Smooth muscle cell (in vitro differentiated cells): ENCODE measurements around the gene SLC25A28. TPM values are rescaled to one million over a fixed set of nuclear protein-coding genes. Genes with fewer than 3 reads are reported as not detected.
A peak's percentile ranks its signal among the peaks of the same experiment; 100 is the strongest.
"Not testable (repeated sequence)": the region's sequence is repeated elsewhere in the genome, so short reads cannot be mapped to it uniquely, and the experiment has no call there.

Experiments
- DNase-seq: peaks from one replicate; lab custom pipeline; 2025; ENCODE audit not compliant: unreplicated experiment; lab: John Stamatoyannopoulos, UW
- H2AFZ ChIP-seq: fragments of 200-600 bp; sonication (generic); 2 replicates; pipeline ENCODE4 v1.6.0; 2016; ENCODE audit warnings: antibody characterized with exemption, low read depth, mild to moderate bottlenecking
- H3F3A ChIP-seq: fragments of 200-600 bp; sonication (generic); 2 replicates; pipeline ENCODE4 v1.6.0; 2017; ENCODE audit warnings: antibody characterized with exemption, low read depth
- H3K27ac ChIP-seq: fragments of 200-600 bp; sonication (generic); 2 replicates; pipeline ENCODE4 v1.5.1; 2016; ENCODE audit warnings: low read depth, mild to moderate bottlenecking
- H3K27me3 ChIP-seq: fragments of 200-600 bp; sonication (generic); 2 replicates; pipeline ENCODE4 v1.6.1; 2016; ENCODE audit warnings: low read depth, mild to moderate bottlenecking
- H3K36me3 ChIP-seq: fragments of 200-600 bp; sonication (generic); 2 replicates; pipeline ENCODE4 v1.5.1; 2016; ENCODE audit warnings: low read depth
- H3K4me1 ChIP-seq: fragments of 200-600 bp; sonication (generic); 2 replicates; pipeline ENCODE4 v1.5.1; 2016; ENCODE audit warnings: low read depth
- H3K4me2 ChIP-seq: fragments of 200-600 bp; sonication (generic); 2 replicates; pipeline ENCODE4 v1.6.0; 2016; ENCODE audit warnings: mild to moderate bottlenecking
- H3K4me3 ChIP-seq: fragments of 200-600 bp; sonication (generic); 2 replicates; pipeline ENCODE4 v1.5.1; 2016; ENCODE audit warnings: mild to moderate bottlenecking
- H3K79me2 ChIP-seq: fragments of 200-600 bp; sonication (generic); 2 replicates; pipeline ENCODE4 v1.6.0; 2016; ENCODE audit warnings: low read depth, mild to moderate bottlenecking
- H3K9ac ChIP-seq: fragments of 200-600 bp; sonication (generic); 2 replicates; pipeline ENCODE4 v1.6.0; 2016; ENCODE audit warnings: low read depth
- H3K9me3 ChIP-seq: fragments of 200-600 bp; sonication (generic); replicated peaks from 2 replicates; pipeline ENCODE4 v1.5.1; 2016; ENCODE audit warnings: low read depth
- H4K20me1 ChIP-seq: fragments of 200-600 bp; sonication (generic); 2 replicates; pipeline ENCODE4 v1.6.0; 2016; ENCODE audit warnings: low read depth
- WGBS: methylation state at CpG from one replicate; pipeline ENCODE4 v1.1.7; 2016; ENCODE audit warnings: low lambda C conversion rate; 5-methylcytosine and 5-hydroxymethylcytosine counted together
- polyA plus RNA-seq: library from polyadenylated mRNA; unstranded; fragments of >200 nt; fragmentation: Nextera tagmentation; extraction: Ambion mirVana; gene quantifications from 2 replicates; pipeline ENCODE4 v1.2.1, GENCODE V29; 2016
- total RNA-seq: library from RNA; depleted of rRNA; stranded (reverse); fragments of >200 nt; gene quantifications from 2 replicates; pipeline ENCODE4 v1.2.3, GENCODE V29; 2014
- TF ChIP-seq, protein P1 (sequence below): fragments of 200-600 bp; sonication (generic); IDR thresholded peaks from 2 replicates; pipeline ENCODE4 v1.5.1; 2017; ENCODE audit warnings: borderline replicate concordance, mild to moderate bottlenecking, antibody characterized with exemption; ENCODE audit not compliant: insufficient read depth, poor library complexity, severe bottlenecking

Gene SLC25A28
- total and polyA plus RNA-seq, 2 experiments from 2014 or later, result 35.0 to 43.3 TPM

DNA sequence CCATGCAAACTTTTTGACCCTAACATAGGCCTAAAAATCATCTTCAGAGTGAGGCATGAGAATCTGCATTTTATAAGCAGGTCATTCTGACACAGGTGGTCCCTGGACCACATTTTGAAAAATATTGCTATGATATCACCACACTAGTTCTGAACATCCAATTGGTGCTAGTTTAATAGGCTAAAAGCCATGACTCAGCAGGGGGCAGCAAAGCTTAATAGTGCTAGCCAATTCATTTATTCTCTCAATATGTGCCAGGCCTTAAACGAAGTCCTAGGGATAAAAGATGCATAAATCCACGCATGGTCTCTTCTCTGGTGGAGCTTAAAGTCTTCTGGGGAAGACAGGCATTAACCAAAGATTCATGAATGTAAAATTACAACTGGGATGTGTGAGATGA, 10.2 kb upstream of the SLC25A28 start:
- no peak overlapping the region for H3K27ac ChIP-seq
- H3K4me2 ChIP-seq, result no peak overlapping the region
- H4K20me1 ChIP-seq, result no peaks in the 10 kb centered on the region
- H3K27me3 ChIP-seq, result peaks cover 3% of the 10 kb centered on the region
- H3K79me2 ChIP-seq, result no peaks in the 10 kb centered on the region
- no peak overlapping the region for H3K4me3 ChIP-seq
- WGBS, result 60% methylated on average over 2 of the region's 2 CpGs
- H3K9ac ChIP-seq, result no peak overlapping the region
- no peaks in the 10 kb centered on the region for H3F3A ChIP-seq
- TF ChIP-seq, protein P1, sequence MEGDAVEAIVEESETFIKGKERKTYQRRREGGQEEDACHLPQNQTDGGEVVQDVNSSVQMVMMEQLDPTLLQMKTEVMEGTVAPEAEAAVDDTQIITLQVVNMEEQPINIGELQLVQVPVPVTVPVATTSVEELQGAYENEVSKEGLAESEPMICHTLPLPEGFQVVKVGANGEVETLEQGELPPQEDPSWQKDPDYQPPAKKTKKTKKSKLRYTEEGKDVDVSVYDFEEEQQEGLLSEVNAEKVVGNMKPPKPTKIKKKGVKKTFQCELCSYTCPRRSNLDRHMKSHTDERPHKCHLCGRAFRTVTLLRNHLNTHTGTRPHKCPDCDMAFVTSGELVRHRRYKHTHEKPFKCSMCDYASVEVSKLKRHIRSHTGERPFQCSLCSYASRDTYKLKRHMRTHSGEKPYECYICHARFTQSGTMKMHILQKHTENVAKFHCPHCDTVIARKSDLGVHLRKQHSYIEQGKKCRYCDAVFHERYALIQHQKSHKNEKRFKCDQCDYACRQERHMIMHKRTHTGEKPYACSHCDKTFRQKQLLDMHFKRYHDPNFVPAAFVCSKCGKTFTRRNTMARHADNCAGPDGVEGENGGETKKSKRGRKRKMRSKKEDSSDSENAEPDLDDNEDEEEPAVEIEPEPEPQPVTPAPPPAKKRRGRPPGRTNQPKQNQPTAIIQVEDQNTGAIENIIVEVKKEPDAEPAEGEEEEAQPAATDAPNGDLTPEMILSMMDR, result peak; percentile 27
- no peak overlapping the region for H2AFZ ChIP-seq
- DNase-seq, result no peak
- H3K4me1 ChIP-seq, result no peaks in the 10 kb centered on the region
- H3K36me3 ChIP-seq, result no peaks in the 10 kb centered on the region
- H3K9me3 ChIP-seq, result no peaks in the 10 kb centered on the region

DNA sequence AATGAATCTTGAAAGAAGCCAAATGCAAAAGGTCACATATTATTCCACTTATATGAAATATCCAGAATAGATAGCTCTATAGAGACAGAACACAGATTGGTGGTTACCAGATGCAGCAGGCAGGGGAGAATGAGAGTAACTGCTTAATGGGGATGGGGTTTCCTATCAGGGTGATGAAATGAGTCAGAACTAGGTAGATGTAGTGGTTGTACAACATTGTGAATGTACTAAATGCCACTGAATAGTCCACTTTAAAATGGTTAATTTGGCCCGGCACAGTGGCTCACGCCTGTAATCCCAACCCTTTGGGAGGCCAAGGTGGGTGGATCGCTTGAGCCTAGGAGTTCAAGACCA, 9.4 kb upstream of the SLC25A28 start:
- Histone ChIP-seq H3F3A (no peaks in the 10 kb centered on the region), H3K27me3 (peaks cover 2% of the 10 kb centered on the region), H3K4me2 (no peak overlapping the region), H3K9ac (no peak overlapping the region), H3K9me3 (no peaks in the 10 kb centered on the region), H3K4me3 (no peak overlapping the region), H3K27ac (no peak overlapping the region), H4K20me1 (no peaks in the 10 kb centered on the region), H2AFZ (no peak overlapping the region), H3K4me1 (no peaks in the 10 kb centered on the region), H3K79me2 (no peaks in the 10 kb centered on the region), H3K36me3 (no peaks in the 10 kb centered on the region)
- 64% methylated on average over 3 of the region's 3 CpGs for WGBS
- TF ChIP-seq, protein P1, result no peak
- no peak for DNase-seq

DNA sequence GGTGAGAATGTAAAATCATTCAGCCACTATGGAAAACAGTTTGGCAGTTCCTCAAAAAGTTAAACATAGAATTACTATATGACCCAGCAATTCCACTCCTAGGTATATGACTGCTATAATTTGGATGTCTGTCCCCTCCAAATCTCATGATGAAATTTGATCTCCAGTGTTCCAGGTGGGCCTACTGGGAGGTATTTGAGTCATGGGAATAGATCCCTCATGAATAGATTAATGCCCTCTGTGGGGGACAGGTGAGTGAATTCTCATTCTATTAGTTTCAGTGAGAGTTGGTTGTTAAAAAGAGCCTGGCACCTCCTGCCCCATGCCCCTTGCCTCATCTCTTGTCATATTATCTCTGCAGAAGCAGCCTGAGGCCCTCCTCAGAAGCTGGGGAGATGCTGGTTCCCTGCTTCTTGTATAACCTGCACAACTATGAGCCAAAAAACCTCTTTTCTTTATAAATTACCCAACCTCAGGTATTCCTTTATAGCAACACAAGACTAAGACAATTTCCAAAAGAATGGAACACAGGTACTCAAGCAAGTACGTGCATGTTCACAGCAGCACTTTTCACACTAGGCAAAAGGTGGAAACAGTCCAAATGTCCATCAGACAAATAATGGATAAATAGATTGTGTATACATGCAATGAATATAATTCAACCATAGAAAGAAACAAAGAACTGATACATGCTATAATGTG, 8.8 kb upstream of the SLC25A28 start:
- Histone ChIP-seq H2AFZ (no peak overlapping the region), H3K9ac (no peak overlapping the region), H3K4me1 (no peaks in the 10 kb centered on the region), H4K20me1 (no peaks in the 10 kb centered on the region), H3K27ac (no peak overlapping the region), H3K4me3 (no peak overlapping the region), H3F3A (no peaks in the 10 kb centered on the region), H3K36me3 (no peaks in the 10 kb centered on the region), H3K27me3 (no peaks in the 10 kb centered on the region), H3K9me3 (no peaks in the 10 kb centered on the region), H3K4me2 (no peak overlapping the region), H3K79me2 (no peaks in the 10 kb centered on the region)
- TF ChIP-seq, protein P1, result no peak
- 68% methylated on average over 1 of the region's 1 CpG for WGBS
- no peak for DNase-seq

DNA sequence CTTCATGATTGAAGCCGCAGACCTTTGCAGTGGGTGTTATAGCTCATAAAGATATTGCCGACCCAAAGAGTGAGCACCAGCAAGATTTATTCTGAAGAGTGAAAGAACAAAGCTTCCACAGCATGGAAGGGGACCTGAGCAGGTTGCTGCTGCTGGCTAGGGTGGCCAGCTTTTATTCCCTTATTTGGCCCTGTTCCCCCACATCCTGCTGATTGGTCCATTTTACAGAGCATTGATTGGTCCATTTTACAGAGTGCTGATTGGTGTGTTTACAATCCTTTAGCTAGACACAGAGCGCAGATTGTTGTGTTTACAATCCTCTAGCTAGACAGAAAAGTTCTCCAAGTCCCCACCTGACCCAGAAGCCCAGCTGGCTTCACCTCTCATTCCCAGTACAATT, 4.9 kb upstream of the SLC25A28 start:
- H3K4me2 ChIP-seq, H3K27me3 ChIP-seq, H3K4me3 ChIP-seq, H2AFZ ChIP-seq, H3K79me2 ChIP-seq, H3K36me3 ChIP-seq, H4K20me1 ChIP-seq, H3K4me1 ChIP-seq, H3K9ac ChIP-seq, H3K27ac ChIP-seq, DNase-seq, H3K9me3 ChIP-seq: not testable (repeated sequence)
- 55% methylated on average over 3 of the region's 3 CpGs for WGBS
- H3F3A ChIP-seq, result peaks cover 15% of the 10 kb centered on the region
